ENCODE data around the gene SMAD5.

The SMAD5 gene

GRCh38 chr5:136108766-136109165 is 23.9 kb upstream of the SMAD5 start:
- H3K9me3 ChIP-seq (replicated peaks; ENCODE audit: insufficient read depth, low read length): no peaks in the 10 kb centered on the region
- no peaks in the 10 kb centered on the region for H3F3A ChIP-seq (ENCODE audit: insufficient read depth, low read length)
- no peak overlapping the region for H3K4me3 ChIP-seq (ENCODE audit: low read length)
- H3K9ac ChIP-seq (ENCODE audit: low read length): no peak overlapping the region
- H3K27ac ChIP-seq (ENCODE audit: low read length): no peak overlapping the region
- H3K9me2 ChIP-seq (replicated peaks; ENCODE audit: insufficient read depth, low read length): no peaks in the 10 kb centered on the region
- no peak overlapping the region for H2AFZ ChIP-seq (ENCODE audit: low read length)
- no peak overlapping the region for H3K4me2 ChIP-seq (ENCODE audit: low read depth, low read length)
- no peaks in the 10 kb centered on the region for H3K27me3 ChIP-seq (replicated peaks; ENCODE audit: insufficient read depth, low read length)
- H4K20me1 ChIP-seq (ENCODE audit: insufficient read depth, low read length): no peaks in the 10 kb centered on the region
- no peaks in the 10 kb centered on the region for H3K79me2 ChIP-seq (ENCODE audit: low read length)
- no peak for DNase-seq
- no peaks in the 10 kb centered on the region for H3K36me3 ChIP-seq (replicated peaks; ENCODE audit: insufficient read depth, low read length)
- no peak for TF ChIP-seq EZH2 (optimal IDR thresholded peaks at IDR 0.05; ENCODE audit: low read depth, low read length)
- no peak for TF ChIP-seq CTCF (IDR thresholded peaks at IDR 0.05; ENCODE audit: low read length)
- no peak for TF ChIP-seq EZH2phosphoT487 (IDR thresholded peaks at IDR 0.05; ENCODE audit: low read length)
- no peaks in the 10 kb centered on the region for H3K4me1 ChIP-seq (ENCODE audit: low read length)

GRCh38 chr5:136109453-136110135 is 23.1 kb upstream of the SMAD5 start:
- TF ChIP-seq CTCF (IDR thresholded peaks at IDR 0.05; ENCODE audit: low read length) (no peak), EZH2phosphoT487 (IDR thresholded peaks at IDR 0.05; ENCODE audit: low read length) (no peak), EZH2 (optimal IDR thresholded peaks at IDR 0.05; ENCODE audit: low read depth, low read length) (no peak)
- Histone ChIP-seq H3K27ac (ENCODE audit: low read length) (no peak overlapping the region), H3K4me3 (ENCODE audit: low read length) (no peak overlapping the region), H3K9ac (ENCODE audit: low read length) (no peak overlapping the region), H3K4me2 (ENCODE audit: low read depth, low read length) (no peak overlapping the region), H3K9me2 (replicated peaks; ENCODE audit: insufficient read depth, low read length) (no peaks in the 10 kb centered on the region), H3K79me2 (ENCODE audit: low read length) (no peaks in the 10 kb centered on the region), H3K9me3 (replicated peaks; ENCODE audit: insufficient read depth, low read length) (no peaks in the 10 kb centered on the region), H3F3A (ENCODE audit: insufficient read depth, low read length) (no peaks in the 10 kb centered on the region), H3K4me1 (ENCODE audit: low read length) (no peaks in the 10 kb centered on the region), H2AFZ (ENCODE audit: low read length) (no peak overlapping the region), H4K20me1 (ENCODE audit: insufficient read depth, low read length) (no peaks in the 10 kb centered on the region), H3K27me3 (replicated peaks; ENCODE audit: insufficient read depth, low read length) (no peaks in the 10 kb centered on the region), H3K36me3 (replicated peaks; ENCODE audit: insufficient read depth, low read length) (no peaks in the 10 kb centered on the region)
- DNase-seq: no peak

- Histone ChIP-seq H4K20me1 (ENCODE audit: insufficient read depth, low read length) (no peaks in the 10 kb centered on the region), H3K4me1 (ENCODE audit: low read length) (no peaks in the 10 kb centered on the region), H3K27me3 (replicated peaks; ENCODE audit: insufficient read depth, low read length) (no peaks in the 10 kb centered on the region), H3K27ac (ENCODE audit: low read length) (no peak overlapping the region), H3F3A (ENCODE audit: insufficient read depth, low read length) (no peaks in the 10 kb centered on the region), H3K4me3 (ENCODE audit: low read length) (no peak overlapping the region), H3K9ac (ENCODE audit: low read length) (no peak overlapping the region), H3K36me3 (replicated peaks; ENCODE audit: insufficient read depth, low read length) (no peaks in the 10 kb centered on the region), H2AFZ (ENCODE audit: low read length) (no peak overlapping the region), H3K9me2 (replicated peaks; ENCODE audit: insufficient read depth, low read length) (no peaks in the 10 kb centered on the region), H3K9me3 (replicated peaks; ENCODE audit: insufficient read depth, low read length) (no peaks in the 10 kb centered on the region), H3K79me2 (ENCODE audit: low read length) (no peaks in the 10 kb centered on the region), H3K4me2 (ENCODE audit: low read depth, low read length) (no peak overlapping the region)
- TF ChIP-seq CTCF (IDR thresholded peaks at IDR 0.05; ENCODE audit: low read length): no peak
- TF ChIP-seq EZH2phosphoT487 (IDR thresholded peaks at IDR 0.05; ENCODE audit: low read length): no peak
- TF ChIP-seq EZH2 (optimal IDR thresholded peaks at IDR 0.05; ENCODE audit: low read depth, low read length): no peak
- DNase-seq: no peak
These were observed 19.0 kb upstream of the SMAD5 start for GRCh38 chr5:136113606-136114005.
